ENCODE results near the gene RBMS3.

Gene RBMS3

GRCh38 chr3:29590461-29590860 is 309.6 kb downstream of the RBMS3 start:
- DNase-seq = no peak

- DNase-seq = no peak
Observed at GRCh38 chr3:29591579-29591978, 310.7 kb downstream of the RBMS3 start.

- no peak for DNase-seq
Observed at GRCh38 chr3:29593802-29594201, 312.9 kb downstream of the RBMS3 start.

- DNase-seq = no peak
Observed at GRCh38 chr3:29594261-29594660, 313.4 kb downstream of the RBMS3 start.

- no peak for DNase-seq
Observed at GRCh38 chr3:29597376-29598008, 316.6 kb downstream of the RBMS3 start.

GRCh38 chr3:29601861-29602585 is 321.2 kb downstream of the RBMS3 start:
- no peak for DNase-seq

GRCh38 chr3:29605845-29606244 is 325.0 kb downstream of the RBMS3 start:
- DNase-seq = no peak

GRCh38 chr3:29606416-29606815 is 325.5 kb downstream of the RBMS3 start:
- DNase-seq = no peak

- DNase-seq = no peak
Observed at GRCh38 chr3:29608414-29609327, 327.8 kb downstream of the RBMS3 start.

- no peak for DNase-seq
Observed at GRCh38 chr3:29609328-29609811, 328.5 kb downstream of the RBMS3 start.

- DNase-seq = no peak
Observed at GRCh38 chr3:29610781-29611180, 329.9 kb downstream of the RBMS3 start.

- DNase-seq = no peak
Observed at GRCh38 chr3:29611252-29611651, 330.4 kb downstream of the RBMS3 start.

- no peak for DNase-seq
Observed at GRCh38 chr3:29612536-29612935, 331.7 kb downstream of the RBMS3 start.

GRCh38 chr3:29614954-29615353 is 334.1 kb downstream of the RBMS3 start:
- no peak for DNase-seq

- no peak for DNase-seq
Observed at GRCh38 chr3:29618395-29619282, 337.8 kb downstream of the RBMS3 start.

- DNase-seq = no peak
Observed at GRCh38 chr3:29619676-29620075, 338.8 kb downstream of the RBMS3 start.

GRCh38 chr3:29627136-29628117 is 346.6 kb downstream of the RBMS3 start:
- DNase-seq = no peak

GRCh38 chr3:29628795-29629194 is 347.9 kb downstream of the RBMS3 start:
- DNase-seq = no peak

GRCh38 chr3:29635888-29636287 is 355.0 kb downstream of the RBMS3 start:
- DNase-seq = no peak

- DNase-seq = no peak
Observed at GRCh38 chr3:29637068-29637467, 356.2 kb downstream of the RBMS3 start.
